GM21367 (cell line): ENCODE results near the gene RBL2.
A peak's percentile ranks its signal among the peaks of the same experiment; 100 is the strongest.
"Not testable (repeated sequence)": the region's sequence is repeated elsewhere in the genome, so short reads cannot be mapped to it uniquely, and the experiment has no call there.

Source experiments
- ATAC-seq: cut with Tn5 transposase; IDR thresholded peaks from one replicate; pipeline ENCODE4 v1.9.1; 2021; ENCODE audit not compliant: unreplicated experiment

Gene RBL2, protein sequence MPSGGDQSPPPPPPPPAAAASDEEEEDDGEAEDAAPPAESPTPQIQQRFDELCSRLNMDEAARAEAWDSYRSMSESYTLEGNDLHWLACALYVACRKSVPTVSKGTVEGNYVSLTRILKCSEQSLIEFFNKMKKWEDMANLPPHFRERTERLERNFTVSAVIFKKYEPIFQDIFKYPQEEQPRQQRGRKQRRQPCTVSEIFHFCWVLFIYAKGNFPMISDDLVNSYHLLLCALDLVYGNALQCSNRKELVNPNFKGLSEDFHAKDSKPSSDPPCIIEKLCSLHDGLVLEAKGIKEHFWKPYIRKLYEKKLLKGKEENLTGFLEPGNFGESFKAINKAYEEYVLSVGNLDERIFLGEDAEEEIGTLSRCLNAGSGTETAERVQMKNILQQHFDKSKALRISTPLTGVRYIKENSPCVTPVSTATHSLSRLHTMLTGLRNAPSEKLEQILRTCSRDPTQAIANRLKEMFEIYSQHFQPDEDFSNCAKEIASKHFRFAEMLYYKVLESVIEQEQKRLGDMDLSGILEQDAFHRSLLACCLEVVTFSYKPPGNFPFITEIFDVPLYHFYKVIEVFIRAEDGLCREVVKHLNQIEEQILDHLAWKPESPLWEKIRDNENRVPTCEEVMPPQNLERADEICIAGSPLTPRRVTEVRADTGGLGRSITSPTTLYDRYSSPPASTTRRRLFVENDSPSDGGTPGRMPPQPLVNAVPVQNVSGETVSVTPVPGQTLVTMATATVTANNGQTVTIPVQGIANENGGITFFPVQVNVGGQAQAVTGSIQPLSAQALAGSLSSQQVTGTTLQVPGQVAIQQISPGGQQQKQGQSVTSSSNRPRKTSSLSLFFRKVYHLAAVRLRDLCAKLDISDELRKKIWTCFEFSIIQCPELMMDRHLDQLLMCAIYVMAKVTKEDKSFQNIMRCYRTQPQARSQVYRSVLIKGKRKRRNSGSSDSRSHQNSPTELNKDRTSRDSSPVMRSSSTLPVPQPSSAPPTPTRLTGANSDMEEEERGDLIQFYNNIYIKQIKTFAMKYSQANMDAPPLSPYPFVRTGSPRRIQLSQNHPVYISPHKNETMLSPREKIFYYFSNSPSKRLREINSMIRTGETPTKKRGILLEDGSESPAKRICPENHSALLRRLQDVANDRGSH

DNA sequence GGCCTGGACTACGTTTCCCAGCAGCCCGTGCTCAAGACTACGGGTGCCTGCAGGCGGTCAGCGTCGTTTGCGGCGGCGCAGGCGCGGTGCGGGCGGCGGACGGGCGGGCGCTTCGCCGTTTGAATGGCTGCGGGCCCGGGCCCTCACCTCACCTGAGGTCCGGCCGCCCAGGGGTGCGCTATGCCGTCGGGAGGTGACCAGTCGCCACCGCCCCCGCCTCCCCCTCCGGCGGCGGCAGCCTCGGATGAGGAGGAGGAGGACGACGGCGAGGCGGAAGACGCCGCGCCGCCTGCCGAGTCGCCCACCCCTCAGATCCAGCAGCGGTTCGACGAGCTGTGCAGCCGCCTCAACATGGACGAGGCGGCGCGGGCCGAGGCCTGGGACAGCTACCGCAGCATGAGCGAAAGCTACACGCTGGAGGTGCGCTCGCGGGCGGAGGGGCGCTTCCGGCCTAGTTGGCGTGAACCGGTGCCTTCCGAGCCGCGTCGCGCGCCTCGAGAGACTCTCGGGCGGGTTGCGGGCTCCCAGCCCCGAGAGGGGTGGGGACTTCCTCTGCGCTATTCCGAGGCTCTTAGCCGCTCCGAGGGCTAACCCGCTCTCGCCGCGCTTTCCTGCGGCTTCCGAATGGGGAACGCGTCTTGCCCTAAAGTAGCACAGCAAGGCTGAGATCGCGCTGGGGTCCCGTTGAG, at the start of gene RBL2:
Gene RBL2, plus strand, starts transcription at position 95 of the 689 bp plus-strand sequence. Its CDS starts 86 bp downstream, at position 181.
- peak; percentile 66 for ATAC-seq

DNA sequence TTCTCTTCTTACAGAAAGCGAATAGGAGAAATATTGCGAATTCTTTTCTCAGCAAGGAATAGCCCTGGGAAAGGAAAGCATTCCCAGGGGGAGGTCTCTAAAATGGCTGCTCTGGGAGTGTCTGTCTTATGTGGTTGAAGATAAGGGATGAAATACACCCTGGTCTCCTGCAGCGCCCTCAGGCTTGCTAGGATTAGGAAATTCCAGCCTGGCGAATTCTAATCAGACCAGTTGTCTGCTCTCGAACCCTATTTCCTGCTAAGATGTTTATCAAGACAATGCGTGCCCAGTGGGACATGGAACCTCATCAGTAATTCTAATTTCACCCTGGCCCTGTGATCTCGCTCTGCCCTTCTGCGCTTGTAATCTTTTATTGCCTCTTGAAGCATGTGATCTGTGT, 49.7 kb upstream of the RBL2 start:
- not testable (repeated sequence) for ATAC-seq

DNA sequence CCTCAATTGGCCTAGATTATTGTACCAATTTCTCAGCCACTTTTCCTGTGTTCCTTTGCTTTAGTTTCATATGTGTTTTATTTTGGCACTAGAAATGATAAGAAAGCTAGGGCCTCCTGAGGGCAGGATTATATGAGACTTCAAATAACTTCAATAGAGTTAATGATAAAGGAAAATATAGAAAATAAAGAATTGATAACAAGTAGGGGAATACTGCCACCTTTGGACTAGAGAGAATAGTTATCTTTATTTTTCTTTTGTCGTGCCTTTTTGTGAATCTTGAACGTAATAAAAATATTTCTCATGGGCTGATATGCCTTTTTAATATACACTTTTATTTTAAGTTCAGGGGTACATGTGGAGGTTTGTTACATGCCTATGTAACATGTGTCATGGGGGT, 29.3 kb upstream of the RBL2 start:
- no peak for ATAC-seq

DNA sequence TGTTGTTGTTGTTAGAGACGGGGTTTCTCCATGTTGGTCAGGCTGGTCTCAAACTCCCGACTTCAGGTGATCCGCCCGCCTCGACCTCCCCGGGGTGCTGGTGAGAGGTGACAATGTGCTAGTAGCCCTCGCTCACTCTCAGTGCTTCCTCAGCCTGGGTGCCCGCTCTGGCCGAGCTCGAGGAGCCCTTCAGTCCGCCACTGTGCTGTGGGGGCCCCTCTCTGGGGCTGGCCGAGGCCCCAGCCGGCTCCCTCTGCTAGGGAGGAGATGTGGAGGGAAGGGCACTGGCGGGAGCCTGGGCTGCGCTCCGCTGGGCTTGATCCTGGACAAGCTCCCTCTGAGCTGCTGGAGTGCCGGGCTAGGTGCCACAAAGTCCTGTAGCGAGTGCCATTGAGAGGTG, 21.7 kb upstream of the RBL2 start:
- ATAC-seq: no peak

DNA sequence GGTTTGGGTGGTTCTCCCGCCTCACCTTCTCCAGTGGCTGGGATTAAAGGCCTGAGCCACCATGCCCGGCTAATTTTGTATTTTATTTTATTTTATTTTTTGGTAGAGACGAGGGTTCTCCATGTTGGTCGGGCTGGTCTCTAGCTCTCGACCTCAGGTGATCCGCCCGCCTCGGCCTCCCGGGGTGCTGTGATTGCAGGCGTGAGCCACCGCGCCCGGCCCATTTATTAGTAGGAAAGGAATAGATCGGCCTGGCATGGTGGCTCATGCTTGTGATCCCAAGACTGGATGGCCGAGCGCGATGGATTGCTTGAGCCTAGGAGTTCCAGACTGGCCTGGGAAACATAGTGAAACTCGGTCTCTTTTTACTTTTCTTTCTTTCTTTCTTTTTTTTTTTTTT, 20.4 kb upstream of the RBL2 start:
- no peak for ATAC-seq

DNA sequence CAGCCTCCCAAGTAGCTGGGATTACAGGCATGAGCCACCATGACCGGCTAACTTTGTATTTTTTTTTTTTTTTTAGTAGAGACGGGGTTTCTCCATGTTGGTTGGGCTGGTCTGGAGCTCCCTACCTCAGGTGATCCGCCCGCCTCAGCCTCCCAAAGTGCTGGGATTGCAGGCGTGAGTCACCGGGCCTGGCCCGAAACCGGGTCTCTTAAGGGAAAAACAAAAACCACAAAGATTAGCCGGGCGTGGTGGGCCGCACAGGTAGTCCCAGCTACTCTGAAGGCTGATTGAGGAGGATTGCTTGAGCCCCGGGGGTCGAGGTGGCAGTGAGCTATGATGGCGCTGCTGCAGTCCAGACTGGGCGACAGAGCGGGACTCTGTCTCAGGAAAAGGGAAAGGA, 19.9 kb upstream of the RBL2 start:
- no peak for ATAC-seq

DNA sequence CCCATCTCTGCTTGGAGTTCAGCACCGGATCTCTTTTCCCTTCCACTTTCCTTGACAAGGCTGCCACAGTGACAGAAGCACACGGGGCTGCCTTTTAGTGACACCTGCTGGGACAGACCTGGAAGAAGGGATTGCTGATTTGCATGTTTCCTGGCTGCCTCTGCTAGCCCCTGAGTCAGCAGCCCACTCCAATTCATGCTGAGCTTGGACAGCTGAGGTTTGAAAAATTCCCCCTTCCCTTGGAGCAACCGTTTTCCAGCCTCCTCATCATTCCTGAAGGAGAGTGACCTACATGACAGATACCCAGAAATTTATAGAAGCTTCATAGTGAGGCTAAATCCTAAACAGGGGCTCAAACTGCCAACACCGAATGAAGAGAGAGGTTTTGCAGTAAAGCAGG, 18.8 kb upstream of the RBL2 start:
- no peak for ATAC-seq

DNA sequence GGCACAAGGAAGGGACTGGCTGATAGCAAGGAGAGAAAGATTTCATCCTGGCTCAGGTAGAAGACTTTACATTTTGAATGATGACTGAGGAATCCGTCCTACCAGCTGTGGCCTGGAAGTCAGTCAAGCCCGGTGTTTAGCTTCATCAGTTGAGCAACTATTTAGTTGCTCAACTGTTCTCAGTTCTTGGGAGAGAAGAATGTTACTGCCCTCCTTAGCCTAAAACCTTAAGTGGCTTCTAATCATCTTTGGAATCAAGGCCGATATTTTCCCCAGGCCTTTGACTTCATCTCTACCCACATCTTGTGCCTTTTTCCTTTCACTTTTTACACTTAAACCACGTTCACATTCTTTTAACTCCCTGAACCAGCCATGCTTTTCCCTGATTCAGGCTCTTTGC, 17.3 kb upstream of the RBL2 start:
- no peak for ATAC-seq

DNA sequence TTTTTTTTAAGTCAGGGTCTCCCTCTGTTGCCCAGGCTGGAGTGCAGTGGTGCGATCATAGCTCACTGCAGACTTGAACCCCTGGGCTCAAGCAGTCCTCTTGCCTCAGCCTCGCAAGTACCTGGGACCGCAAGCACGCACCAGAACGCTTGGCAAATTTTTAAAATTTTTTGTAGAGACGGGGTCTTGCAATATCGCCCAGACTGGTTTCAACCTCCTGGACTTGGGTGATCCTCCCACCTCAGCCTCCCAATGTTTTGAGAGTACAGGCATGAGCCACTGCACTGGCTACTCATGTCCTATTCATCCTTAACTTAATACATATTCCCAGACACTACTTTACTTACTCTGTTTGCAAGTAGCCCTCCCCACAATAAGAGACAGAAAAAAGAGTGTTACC, 16.3 kb upstream of the RBL2 start:
- no peak for ATAC-seq

DNA sequence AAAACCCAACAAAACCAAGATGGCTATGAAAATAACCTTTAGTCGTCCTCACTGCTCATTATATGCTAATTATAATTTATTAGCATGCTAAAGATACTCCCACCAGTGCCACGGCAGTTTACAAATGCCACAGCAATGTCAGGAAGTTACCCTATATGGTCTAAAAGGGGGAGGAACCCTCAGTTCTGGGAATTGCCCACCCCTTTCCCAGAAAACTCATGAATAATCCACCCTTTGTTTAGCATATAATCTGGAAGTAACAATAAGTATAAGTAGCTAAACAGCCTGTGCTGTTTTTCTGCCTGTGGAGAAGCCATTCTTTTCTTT, 14.9 kb upstream of the RBL2 start:
- not testable (repeated sequence) for ATAC-seq

DNA sequence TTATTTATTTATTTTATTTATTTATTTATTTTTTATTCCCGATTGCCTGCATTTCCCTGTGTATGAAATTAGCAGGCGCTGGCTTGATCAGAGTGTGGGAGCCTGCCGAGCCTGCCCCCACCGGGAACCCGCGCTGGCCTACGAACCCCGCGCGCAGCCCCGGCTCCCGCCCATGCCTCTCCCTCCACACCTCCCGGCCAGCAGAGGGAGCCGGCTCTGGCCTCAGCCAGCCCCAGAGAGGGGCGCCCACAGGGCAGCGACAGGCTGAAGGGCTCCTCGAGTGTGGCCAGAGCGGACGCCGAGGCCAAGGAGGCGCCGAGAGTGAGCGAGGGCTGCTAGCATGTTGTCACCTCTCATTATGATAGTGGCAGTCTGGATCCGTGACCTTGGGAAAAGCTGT, 13.0 kb upstream of the RBL2 start:
- no peak for ATAC-seq

DNA sequence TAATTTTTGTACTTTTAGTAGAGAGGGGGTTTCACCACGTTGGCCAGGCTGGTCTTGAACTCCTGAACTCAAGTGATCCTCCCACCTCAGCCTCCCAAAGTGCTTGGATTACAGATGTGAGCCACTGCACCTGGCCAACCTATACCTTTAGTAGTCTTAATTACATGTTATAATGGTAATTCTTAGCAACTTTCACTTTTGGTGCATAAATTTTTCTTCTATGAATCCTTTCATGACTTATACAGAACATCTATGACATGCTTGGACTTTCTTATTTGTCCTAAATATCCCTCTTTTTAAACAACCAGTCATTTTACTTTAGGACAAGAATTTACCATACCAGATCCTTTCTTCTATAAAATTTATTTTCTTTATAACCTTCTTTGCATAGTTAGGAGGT, 10.3 kb upstream of the RBL2 start:
- ATAC-seq: not testable (repeated sequence)

DNA sequence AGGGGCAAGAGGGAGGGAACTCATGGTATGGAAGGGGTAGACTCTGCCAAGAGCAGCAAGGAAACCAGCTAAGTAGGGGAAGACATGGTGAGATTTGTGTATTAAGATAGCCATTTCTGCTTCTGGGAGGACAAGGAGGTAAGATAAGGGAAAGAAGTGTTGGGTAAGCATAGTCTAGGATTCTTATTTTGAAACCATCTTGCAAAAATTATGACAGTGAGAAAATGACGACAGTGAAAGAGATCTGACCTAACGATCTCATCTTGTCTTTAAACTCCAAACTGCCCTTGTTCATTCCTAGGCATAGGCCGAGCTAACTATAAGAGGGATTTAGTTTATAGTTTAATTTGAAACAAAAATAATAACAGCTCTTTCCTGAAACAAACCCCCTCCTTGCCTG, 5.6 kb upstream of the RBL2 start:
- no peak for ATAC-seq

DNA sequence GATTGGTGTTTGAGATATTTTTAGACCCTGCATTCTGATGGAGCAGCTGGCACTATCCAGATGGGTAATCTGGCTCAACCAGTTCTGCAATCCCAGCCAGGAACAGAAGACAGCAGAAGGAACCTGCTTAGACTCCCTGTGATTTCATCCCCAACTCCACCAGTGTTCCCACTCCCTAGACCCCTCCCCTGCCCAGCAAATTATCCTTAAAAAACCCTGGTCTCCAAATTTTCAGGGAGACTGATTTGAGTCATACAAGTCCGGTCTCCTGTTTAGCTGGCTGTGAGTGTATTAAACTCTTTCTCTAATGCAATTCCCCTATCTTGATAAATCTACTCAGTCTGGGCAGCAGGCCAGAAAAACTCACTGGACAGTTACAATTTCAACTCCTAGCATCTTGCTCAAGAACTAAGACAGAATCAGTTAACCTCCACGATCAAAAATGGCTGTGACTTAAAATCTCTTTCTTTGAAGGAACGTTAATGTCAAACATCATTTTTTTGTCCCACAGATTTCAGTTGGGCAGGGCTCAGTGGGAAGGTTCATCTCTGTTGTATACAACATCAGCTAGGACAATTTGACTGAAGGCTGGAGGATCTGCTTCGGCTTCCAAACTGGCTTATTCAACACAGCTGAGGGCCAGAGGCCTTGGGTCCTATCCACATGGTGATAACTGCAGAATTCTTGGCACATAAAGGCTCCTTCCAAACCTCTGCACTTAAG, 4.9 kb upstream of the RBL2 start:
- ATAC-seq: no peak

DNA sequence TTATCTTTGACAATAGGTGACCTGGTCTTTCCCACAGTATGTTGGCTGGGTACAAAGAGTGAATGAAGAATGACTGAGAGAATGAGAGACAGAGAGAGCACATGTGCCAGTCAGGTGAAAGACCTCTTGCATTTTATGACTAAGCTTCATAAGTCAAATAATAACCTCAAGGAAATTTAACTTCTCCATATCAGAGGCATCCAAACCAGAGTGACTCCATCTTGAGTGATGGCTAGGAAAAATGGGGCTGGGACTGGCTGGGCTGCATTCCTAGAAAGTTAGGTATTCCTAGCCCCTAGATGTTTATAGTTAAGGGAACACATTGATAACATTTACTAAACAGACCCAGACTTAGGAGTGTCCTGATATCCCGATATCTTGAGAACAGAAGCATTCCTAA, 3.9 kb upstream of the RBL2 start:
- ATAC-seq: no peak

DNA sequence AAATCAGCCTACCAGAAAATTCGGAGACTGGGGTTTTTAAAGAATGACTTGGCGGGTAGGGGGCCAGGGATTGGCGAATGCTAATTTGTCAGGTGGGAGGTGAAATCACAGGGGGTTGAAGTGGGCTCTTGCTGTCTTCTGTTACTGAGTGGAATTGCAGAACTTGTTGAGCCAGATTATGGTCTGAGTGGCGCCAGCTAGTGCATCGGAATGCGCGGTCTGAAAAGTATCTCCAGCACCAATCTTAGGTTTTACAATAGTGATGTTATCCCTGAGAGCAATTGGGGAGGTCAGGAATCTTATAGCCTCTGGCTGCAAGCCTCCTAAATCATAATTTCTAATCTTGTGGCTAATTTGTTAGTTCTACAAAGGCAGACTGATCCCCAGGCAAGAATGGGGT, 762 bp upstream of the RBL2 start:
- no peak for ATAC-seq

DNA sequence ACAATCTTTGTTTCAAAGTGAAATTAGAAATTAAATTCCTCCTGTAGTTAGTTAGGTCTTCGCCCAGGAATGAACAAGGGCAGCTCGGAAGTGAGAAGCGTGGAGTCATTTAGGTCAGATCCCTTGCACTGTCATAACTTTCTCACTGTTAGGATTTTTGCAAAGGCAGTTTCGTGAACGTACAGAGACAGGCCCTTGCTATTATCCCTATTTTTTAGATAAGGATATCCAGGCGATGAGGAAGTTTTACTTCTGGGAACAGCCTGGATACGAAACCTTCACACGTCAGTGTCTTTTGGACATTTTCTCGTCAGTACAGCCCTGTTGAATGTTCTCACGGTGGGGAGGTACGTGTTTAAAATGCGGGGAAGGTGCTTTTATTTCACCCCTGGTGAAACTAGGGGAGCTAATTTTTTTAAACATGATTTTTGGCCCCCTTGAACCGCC, 318 bp upstream of the RBL2 start:
- ATAC-seq: no peak

DNA sequence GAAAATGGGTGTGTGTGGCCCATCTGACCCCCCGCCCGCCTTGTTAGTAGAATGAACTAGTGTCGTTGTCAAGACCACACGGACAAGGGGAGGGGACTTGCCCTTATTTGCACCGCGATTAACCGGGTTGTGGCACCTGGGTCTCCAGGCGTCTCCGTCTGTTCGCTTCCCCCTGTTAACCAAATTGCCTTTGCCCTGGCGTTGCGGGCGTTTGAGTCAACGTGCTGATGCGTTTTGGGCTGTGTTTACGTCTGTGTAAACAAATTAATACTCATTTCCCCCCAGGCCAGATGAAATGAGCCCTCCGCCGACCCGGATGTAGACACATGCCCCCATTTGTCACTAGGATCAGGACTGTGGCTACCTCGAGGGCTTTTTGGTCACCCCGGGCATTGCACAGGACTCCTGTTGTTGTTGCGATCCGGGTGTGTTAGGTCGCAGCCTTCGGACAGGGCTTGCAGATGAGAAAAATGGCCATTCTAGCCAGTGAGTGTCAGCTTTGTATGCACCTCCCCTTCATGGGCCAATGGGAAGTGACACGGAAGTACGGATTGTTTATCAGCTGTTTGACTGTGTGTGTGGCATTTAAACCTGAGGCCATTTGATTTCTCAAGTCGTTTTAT, 906 bp downstream of the RBL2 start:
- ATAC-seq: peak; percentile 86

DNA sequence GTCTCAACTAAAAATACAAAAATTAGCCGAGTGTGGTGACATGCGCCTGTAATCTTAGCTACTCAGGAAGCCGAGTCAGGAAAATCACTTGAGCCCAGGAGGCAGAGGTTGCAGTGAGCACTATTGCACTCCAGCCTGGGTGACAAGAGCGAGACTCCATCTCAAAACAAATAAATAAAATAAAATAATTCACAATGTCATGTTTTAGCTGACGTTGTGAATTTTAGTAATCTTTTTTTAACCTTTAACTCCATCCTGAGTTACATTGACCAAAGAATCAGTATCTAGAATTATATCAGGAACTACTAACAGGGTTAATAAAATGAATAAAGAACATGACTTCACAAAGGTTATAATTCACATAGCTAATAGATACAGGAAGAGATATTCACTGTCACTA, 5.9 kb downstream of the RBL2 start:
- no peak for ATAC-seq

DNA sequence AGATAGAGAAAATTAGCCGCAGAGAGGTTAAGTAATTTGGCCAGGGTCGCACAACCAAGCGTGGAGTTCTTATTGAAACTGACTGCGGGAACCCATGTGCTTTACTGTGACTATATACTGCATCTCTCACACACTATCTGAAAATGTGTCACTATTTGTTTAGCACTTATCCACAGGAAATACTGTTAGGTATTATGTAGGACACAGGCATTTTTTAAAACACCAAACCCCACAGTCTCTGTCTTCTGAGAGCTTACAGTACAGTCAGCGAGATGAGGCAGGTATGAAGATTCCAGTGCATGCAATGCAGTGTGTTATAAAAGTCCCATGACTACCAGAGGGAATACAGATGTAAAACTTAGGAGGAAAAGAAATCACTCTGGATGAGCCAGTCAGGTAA, 11.3 kb downstream of the RBL2 start:
- no peak for ATAC-seq
